ENCODE data around the gene DCLK3. TPM values are rescaled to one million over a fixed set of nuclear protein-coding genes. Genes with fewer than 3 reads are reported as not detected.
A peak's percentile ranks its signal among the peaks of the same experiment; 100 is the strongest.

Gene DCLK3
- total RNA-seq, 1 donor from 2014 or later, result 0.51 TPM

DNA sequence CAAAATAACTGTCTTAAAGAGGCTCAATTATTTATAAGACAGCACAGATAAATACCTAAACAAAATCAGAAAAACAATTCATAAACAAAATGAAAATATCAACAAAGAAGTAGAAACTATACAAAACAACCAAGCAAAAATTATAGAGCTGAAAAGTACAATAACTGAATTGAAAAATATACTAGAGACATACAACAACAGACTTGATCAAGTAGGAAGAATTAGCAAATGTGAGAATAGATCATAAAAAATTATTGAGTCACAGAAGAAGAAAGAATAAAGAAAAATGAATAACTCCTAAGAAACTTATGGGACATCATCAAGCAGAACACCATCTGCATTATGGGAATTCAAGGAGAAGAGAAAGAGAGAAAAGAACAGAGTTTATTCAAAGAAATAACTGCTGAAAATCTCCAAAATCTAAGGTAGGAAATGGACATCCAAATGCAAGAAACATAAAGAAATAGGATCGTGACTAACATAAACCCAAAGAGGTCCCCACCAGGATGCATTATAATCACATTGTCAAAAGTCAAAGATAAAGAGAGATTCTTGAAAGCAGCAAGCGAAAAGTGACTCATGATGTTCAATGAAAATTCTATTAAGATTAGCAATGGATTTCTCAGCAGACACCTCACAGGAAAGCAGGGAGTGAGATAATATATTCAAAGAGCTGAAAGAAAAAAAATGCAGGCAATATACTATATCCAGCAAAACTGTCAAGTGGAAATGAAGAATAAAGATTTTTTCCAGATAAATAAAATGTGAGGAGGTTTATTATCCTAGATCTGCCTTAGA, 85.9 kb downstream of the DCLK3 start:
- no peak for DNase-seq (ENCODE audit: low spot score)
- Mint-ChIP-seq H3K27me3 (ENCODE audit: insufficient read depth, low read depth) (no peaks in the 10 kb centered on the region), H3K36me3 (peaks cover 2% of the 10 kb centered on the region), H3K4me3 (no peak overlapping the region), H3K4me1 (no peaks in the 10 kb centered on the region), H3K9me3 (peaks cover 38% of the 10 kb centered on the region), H3K27ac (no peak overlapping the region)
- H3K36me3 ChIP-seq, result no peaks in the 10 kb centered on the region
- H3K4me1 ChIP-seq, result peaks cover 6% of the 10 kb centered on the region
- H2AFZ ChIP-seq (replicated peaks), result no peak overlapping the region
- H3K4me2 ChIP-seq, result no peak overlapping the region
- TF ChIP-seq, protein P1, sequence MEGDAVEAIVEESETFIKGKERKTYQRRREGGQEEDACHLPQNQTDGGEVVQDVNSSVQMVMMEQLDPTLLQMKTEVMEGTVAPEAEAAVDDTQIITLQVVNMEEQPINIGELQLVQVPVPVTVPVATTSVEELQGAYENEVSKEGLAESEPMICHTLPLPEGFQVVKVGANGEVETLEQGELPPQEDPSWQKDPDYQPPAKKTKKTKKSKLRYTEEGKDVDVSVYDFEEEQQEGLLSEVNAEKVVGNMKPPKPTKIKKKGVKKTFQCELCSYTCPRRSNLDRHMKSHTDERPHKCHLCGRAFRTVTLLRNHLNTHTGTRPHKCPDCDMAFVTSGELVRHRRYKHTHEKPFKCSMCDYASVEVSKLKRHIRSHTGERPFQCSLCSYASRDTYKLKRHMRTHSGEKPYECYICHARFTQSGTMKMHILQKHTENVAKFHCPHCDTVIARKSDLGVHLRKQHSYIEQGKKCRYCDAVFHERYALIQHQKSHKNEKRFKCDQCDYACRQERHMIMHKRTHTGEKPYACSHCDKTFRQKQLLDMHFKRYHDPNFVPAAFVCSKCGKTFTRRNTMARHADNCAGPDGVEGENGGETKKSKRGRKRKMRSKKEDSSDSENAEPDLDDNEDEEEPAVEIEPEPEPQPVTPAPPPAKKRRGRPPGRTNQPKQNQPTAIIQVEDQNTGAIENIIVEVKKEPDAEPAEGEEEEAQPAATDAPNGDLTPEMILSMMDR (IDR thresholded peaks at IDR 0.05), result no peak
- TF ChIP-seq EZH2 (IDR thresholded peaks at IDR 0.05) (no peak), EZH2phosphoT487 (IDR thresholded peaks at IDR 0.05) (no peak)
- no peak overlapping the region for H3K4me3 ChIP-seq
- H3K27me3 ChIP-seq, result no peaks in the 10 kb centered on the region
- no peak overlapping the region for H3K27ac ChIP-seq
- H4K20me1 ChIP-seq (ENCODE audit: low read depth), result no peaks in the 10 kb centered on the region
- H3F3A ChIP-seq (ENCODE audit: low read depth), result no peaks in the 10 kb centered on the region
- H3K79me2 ChIP-seq (ENCODE audit: low read depth), result no peaks in the 10 kb centered on the region
- no peak overlapping the region for H3K9ac ChIP-seq
- peaks cover 5% of the 10 kb centered on the region for H3K9me3 ChIP-seq (ENCODE audit: low read depth)

DNA sequence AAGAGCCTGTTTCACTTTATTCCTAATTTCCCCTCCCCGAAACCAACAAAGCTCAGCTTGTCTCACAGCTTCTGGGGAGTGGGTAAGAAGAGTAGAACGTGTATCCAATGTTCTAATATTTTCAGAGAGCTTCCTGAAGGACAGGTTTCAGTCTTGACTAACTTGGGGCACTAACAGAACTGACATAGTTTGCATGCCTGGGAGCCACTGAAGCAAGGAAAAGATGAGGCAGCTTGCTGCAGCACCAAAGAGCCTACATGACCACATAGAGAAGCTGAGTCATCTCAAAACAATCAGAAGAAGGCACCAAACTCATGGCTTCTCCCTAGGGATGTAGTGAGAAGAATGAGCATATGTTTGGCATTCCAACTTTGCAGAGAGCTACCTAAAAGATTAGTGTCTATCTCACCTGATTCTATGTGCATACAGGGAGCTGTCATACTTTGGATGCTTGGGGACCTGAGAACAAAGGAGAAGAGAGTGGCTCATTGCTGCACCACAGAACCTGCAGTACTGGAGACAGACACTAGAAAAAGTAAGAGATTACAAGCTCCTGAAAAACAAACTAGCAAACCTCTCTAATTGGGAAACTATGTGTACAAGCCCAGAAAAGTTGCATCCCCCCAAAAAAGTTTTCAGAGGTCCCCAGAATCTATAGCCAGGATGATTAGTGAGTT, 86.9 kb downstream of the DCLK3 start:
- Histone ChIP-seq H3K79me2 (ENCODE audit: low read depth) (no peaks in the 10 kb centered on the region), H4K20me1 (ENCODE audit: low read depth) (no peaks in the 10 kb centered on the region), H3K36me3 (no peaks in the 10 kb centered on the region), H3F3A (ENCODE audit: low read depth) (no peaks in the 10 kb centered on the region), H3K27me3 (no peaks in the 10 kb centered on the region), H3K9me3 (ENCODE audit: low read depth) (peaks cover 5% of the 10 kb centered on the region), H3K9ac (no peak overlapping the region), H2AFZ (replicated peaks) (peak overlapping the region; percentile 18), H3K27ac (no peak overlapping the region), H3K4me2 (peak overlapping the region; percentile 4), H3K4me1 (peaks cover 6% of the 10 kb centered on the region), H3K4me3 (no peak overlapping the region)
- DNase-seq (ENCODE audit: low spot score), result peak; percentile 8
- TF ChIP-seq, protein P1 (IDR thresholded peaks at IDR 0.05), result no peak
- TF ChIP-seq EZH2 (IDR thresholded peaks at IDR 0.05) (no peak), EZH2phosphoT487 (IDR thresholded peaks at IDR 0.05) (no peak)
- Mint-ChIP-seq H3K4me3 (no peak overlapping the region), H3K27me3 (ENCODE audit: insufficient read depth, low read depth) (no peaks in the 10 kb centered on the region), H3K27ac (no peak overlapping the region), H3K4me1 (no peaks in the 10 kb centered on the region), H3K9me3 (peaks cover 38% of the 10 kb centered on the region), H3K36me3 (peaks cover 2% of the 10 kb centered on the region)

DNA sequence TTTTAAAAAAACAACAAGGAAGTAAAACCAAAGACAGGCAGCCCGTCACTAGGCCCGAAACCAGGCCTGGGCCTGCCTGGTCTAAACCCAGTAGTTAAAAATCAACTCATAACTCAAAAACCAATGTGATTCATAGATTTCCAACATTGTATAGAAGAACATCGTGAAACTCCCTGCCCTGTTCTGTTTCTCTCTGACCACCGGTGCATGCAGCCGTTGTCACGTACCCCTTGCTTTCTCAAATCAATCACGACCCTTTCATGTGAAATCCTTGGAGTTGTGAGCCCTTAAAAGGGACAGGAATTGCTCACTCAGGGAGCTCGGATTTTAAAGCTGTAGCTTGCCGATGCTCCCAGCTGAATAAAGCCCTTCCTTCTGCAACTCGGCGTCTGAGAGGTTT, 89.5 kb downstream of the DCLK3 start:
- H3K36me3 ChIP-seq, result no peaks in the 10 kb centered on the region
- peak overlapping the region; percentile 72 for H2AFZ ChIP-seq (replicated peaks)
- H4K20me1 ChIP-seq (ENCODE audit: low read depth), result no peaks in the 10 kb centered on the region
- peaks cover 6% of the 10 kb centered on the region for H3K4me1 ChIP-seq
- no peaks in the 10 kb centered on the region for H3K79me2 ChIP-seq (ENCODE audit: low read depth)
- Mint-ChIP-seq H3K36me3 (peaks cover 2% of the 10 kb centered on the region), H3K4me1 (no peaks in the 10 kb centered on the region), H3K27ac (no peak overlapping the region), H3K4me3 (no peak overlapping the region), H3K9me3 (peaks cover 25% of the 10 kb centered on the region), H3K27me3 (ENCODE audit: insufficient read depth, low read depth) (no peaks in the 10 kb centered on the region)
- DNase-seq (ENCODE audit: low spot score), result no peak
- no peak overlapping the region for H3K4me2 ChIP-seq
- H3F3A ChIP-seq (ENCODE audit: low read depth), result no peaks in the 10 kb centered on the region
- H3K27ac ChIP-seq, result no peak overlapping the region
- TF ChIP-seq EZH2phosphoT487 (IDR thresholded peaks at IDR 0.05), result no peak
- TF ChIP-seq, protein P1 (IDR thresholded peaks at IDR 0.05), result no peak
- TF ChIP-seq EZH2 (IDR thresholded peaks at IDR 0.05), result no peak
- no peaks in the 10 kb centered on the region for H3K27me3 ChIP-seq
- H3K4me3 ChIP-seq, result no peak overlapping the region
- no peak overlapping the region for H3K9ac ChIP-seq
- H3K9me3 ChIP-seq (ENCODE audit: low read depth), result peaks cover 5% of the 10 kb centered on the region
